Body of pancreas (tissue), 4 donors: ENCODE results near the gene TACC2.

Experiments
- CTCF ChIP-seq, 7 experiments: fragments of 450-650 bp in 4 of 7; fragments of 200-600 bp in 3 of 7; sonication (generic) in 3 of 7; IDR thresholded peaks; one replicate each; pipeline ENCODE4 v1.5.1; 2016 to 2019; ENCODE audit warnings: antibody characterized with exemption in 7 of 7
- POLR2A ChIP-seq, 3 donors: fragments of 450-650 bp; IDR thresholded peaks; one replicate each; pipeline ENCODE4 v1.6.1; 2016; ENCODE audit warnings: antibody characterized with exemption in 3 of 3, mild to moderate bottlenecking in 2 of 3

DNA sequence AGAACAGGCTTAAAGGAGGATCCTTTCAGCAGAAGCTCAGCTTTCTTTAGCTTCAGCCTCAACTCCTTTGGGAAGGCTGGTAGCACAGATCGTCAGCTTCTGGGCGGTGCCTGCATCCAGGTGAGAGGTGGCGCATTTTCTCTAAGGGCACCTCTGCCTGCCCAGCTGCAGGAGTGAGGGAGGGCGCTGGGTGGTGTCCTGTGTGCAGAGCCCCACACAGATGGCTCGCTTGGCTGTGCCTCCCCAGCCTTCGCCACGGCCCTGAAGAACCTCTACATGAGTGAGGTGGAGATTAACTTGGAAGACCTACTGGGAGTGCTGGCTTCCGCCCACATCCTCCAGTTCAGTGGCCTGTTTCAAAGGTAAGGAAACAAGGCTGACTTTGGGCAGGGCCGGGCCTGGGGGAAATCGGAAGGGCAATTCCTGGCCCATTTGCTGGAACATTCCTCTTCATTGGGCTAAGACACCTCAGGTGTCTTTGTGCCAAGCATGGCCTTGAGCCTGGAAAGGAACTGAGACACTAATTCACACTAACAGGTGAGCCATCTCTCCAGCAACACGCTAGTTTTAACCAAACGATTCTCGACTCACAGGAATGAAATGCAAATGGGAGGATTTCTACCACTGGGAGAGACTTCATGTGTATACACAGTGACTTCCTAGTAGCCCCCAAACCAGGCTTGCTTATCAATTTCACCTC lies 302.0 kb downstream of the TACC2 start:
- TF ChIP-seq CTCF (IDR thresholded peaks at IDR 0.05) (no peak), POLR2A (IDR thresholded peaks at IDR 0.05) (no peak)
